CD4-positive, alpha-beta T cell treated with Interferon alpha-2 for 1 hour (primary cell): ENCODE results near the gene C1orf122.

Experiments
- DNase-seq, 2 donors: peaks; one replicate each; pipeline ENCODE4 v3.0.0-alpha.2; 2020 to 2022

C1orf122 gene

GRCh38 chr1:37802439-37802838, 5.2 kb upstream of the C1orf122 start:
- DNase-seq: no peak

GRCh38 chr1:37807220-37807554, 403 bp upstream of the C1orf122 start:
- no peak for DNase-seq

- DNase-seq: peak in 1 of 2 donors; percentile 44
These were observed 1.1 kb downstream of the C1orf122 start for GRCh38 chr1:37808369-37809319.

- no peak for DNase-seq
These were observed 2.4 kb downstream of the C1orf122 start for GRCh38 chr1:37809942-37810341.

GRCh38 chr1:37811027-37811655, 3.6 kb downstream of the C1orf122 start:
- peak; percentile 66 to 77 for DNase-seq

- DNase-seq: no peak
These were observed 6.0 kb downstream of the C1orf122 start for GRCh38 chr1:37813529-37814145.

- DNase-seq: no peak
These were observed 6.7 kb downstream of the C1orf122 start for GRCh38 chr1:37814252-37814651.

GRCh38 chr1:37817481-37817880, 9.9 kb downstream of the C1orf122 start:
- DNase-seq: no peak

GRCh38 chr1:37821481-37821880, 13.9 kb downstream of the C1orf122 start:
- DNase-seq: no peak

GRCh38 chr1:37822906-37823815, 15.6 kb downstream of the C1orf122 start:
- DNase-seq: no peak

- no peak for DNase-seq
These were observed 16.4 kb downstream of the C1orf122 start for GRCh38 chr1:37824001-37824400.

- no peak for DNase-seq
These were observed 17.9 kb downstream of the C1orf122 start for GRCh38 chr1:37825506-37825905.

- no peak for DNase-seq
These were observed 21.0 kb downstream of the C1orf122 start for GRCh38 chr1:37828410-37829074.

- no peak for DNase-seq
These were observed 23.5 kb downstream of the C1orf122 start for GRCh38 chr1:37831109-37831508.

- DNase-seq: no peak
These were observed 24.2 kb downstream of the C1orf122 start for GRCh38 chr1:37831809-37832208.

- no peak for DNase-seq
These were observed 29.2 kb downstream of the C1orf122 start for GRCh38 chr1:37836788-37837187.

- no peak for DNase-seq
These were observed 32.1 kb downstream of the C1orf122 start for GRCh38 chr1:37839676-37840075.

GRCh38 chr1:37840711-37841110, 33.1 kb downstream of the C1orf122 start:
- no peak for DNase-seq

- no peak for DNase-seq
These were observed 34.1 kb downstream of the C1orf122 start for GRCh38 chr1:37841652-37842051.

GRCh38 chr1:37844536-37844935, 36.9 kb downstream of the C1orf122 start:
- DNase-seq: no peak

- DNase-seq: no peak
These were observed 37.6 kb downstream of the C1orf122 start for GRCh38 chr1:37845049-37845646.

GRCh38 chr1:37845786-37846185, 38.2 kb downstream of the C1orf122 start:
- no peak for DNase-seq
